DOHH2 (cell line): ENCODE data around the gene UNC13B.

Experiments used
- EZH2phosphoT487 ChIP-seq: fragments of 200-600 bp; sonication (generic); IDR thresholded peaks from 2 replicates; pipeline ENCODE4 v1.6.1; 2017; ENCODE audit warnings: borderline replicate concordance, mild to moderate bottlenecking, antibody characterized with exemption, low read length, moderate library complexity, mixed read lengths
- TF ChIP-seq, protein P1 (sequence below): fragments of 200-600 bp; sonication (generic); IDR thresholded peaks from one replicate; pipeline ENCODE4 v1.5.1; 2014; ENCODE audit warnings: antibody characterized with exemption, mild to moderate bottlenecking, low read depth, low read length; ENCODE audit not compliant: poor library complexity, severe bottlenecking

DNA sequence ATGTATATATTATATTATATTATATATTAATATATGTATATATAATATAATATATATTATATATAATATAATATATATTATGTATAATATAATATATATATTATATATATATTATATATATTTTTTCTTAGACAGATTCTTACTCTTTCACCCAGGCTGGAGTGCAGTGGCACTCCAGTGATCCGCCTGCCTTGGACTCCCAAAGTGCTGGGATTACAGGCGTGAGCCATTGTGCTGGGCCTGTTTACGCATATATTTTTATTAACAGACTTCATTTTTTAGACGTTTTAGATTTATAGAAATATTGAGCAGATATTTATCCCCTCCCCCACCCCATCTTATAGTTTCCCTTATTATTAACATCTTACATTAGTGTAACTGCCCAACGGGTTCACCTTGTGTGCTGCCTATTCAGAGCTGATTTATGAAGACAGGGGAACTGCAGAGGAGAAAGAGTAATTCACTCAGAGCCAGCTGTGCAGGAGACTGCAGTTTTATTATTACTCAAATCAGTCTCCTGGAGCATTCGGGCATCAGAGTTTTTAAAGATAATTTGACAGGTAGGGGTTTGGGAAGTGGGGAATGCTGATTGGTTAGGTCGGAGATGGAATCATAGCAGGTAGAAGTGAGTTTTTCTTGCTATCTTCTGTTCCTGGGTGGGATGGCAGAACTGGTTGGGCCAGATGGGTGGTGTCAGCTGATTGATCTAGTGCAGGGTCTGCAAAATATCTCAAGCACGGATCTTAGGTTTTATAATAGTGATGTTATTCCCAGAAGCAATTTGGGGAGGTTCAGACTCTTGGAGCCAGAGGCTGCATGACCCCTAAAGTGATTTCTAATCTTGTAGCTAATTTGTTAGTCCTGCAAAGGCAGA, 93.4 kb downstream of the UNC13B start:
- TF ChIP-seq, protein P1, sequence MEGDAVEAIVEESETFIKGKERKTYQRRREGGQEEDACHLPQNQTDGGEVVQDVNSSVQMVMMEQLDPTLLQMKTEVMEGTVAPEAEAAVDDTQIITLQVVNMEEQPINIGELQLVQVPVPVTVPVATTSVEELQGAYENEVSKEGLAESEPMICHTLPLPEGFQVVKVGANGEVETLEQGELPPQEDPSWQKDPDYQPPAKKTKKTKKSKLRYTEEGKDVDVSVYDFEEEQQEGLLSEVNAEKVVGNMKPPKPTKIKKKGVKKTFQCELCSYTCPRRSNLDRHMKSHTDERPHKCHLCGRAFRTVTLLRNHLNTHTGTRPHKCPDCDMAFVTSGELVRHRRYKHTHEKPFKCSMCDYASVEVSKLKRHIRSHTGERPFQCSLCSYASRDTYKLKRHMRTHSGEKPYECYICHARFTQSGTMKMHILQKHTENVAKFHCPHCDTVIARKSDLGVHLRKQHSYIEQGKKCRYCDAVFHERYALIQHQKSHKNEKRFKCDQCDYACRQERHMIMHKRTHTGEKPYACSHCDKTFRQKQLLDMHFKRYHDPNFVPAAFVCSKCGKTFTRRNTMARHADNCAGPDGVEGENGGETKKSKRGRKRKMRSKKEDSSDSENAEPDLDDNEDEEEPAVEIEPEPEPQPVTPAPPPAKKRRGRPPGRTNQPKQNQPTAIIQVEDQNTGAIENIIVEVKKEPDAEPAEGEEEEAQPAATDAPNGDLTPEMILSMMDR = no peak
- no peak for TF ChIP-seq EZH2phosphoT487
